ENCODE measurements around the gene RNF130. TPM values are rescaled to one million over a fixed set of nuclear protein-coding genes. Genes with fewer than 3 reads are reported as not detected.

The RNF130 gene
- total and polyA plus RNA-seq, 9 of the 15 experiments (the other 6 are each of a cell fraction or from before 2014, with no cell fraction given): 5.8 to 39.4 (median 27.1) TPM

- TF ChIP-seq AFF1 (IDR thresholded peaks at IDR 0.05; ENCODE audit: low read depth in 1 of 2, partially characterized antibody in 2 of 2) (peak in 1 of 2 experiments; percentile 89), THAP7 (CRISPR knock-in tag; IDR thresholded peaks at IDR 0.05) (0 out of 2 replicates have a peak, but pooled peaks have one; percentile 35), IFI16 (CRISPR knock-in tag; IDR thresholded peaks at IDR 0.05) (no peak), AFF4 (CRISPR knock-in tag; IDR thresholded peaks at IDR 0.05) (no peak), ATF7 (IDR thresholded peaks at IDR 0.05) (peak; percentile 82), ATF4 (CRISPR knock-in tag; IDR thresholded peaks at IDR 0.05) (peak; percentile 54), ZNF274 (IDR thresholded peaks at IDR 0.05; ENCODE audit: borderline replicate concordance, low read depth, low read length) (no peak; the same call in 1 of the 2 replicates), NCOA2 (IDR thresholded peaks at IDR 0.05; ENCODE audit: partially characterized antibody in 2 of 2) (peak in 1 of 2 experiments; percentile 48), PKNOX1 (IDR thresholded peaks at IDR 0.05) (peak; percentile 90), MBD1 (CRISPR knock-in tag; IDR thresholded peaks at IDR 0.05) (no peak), ZNF668 (CRISPR knock-in tag; IDR thresholded peaks at IDR 0.05) (no peak)
Observed at GRCh38 chr5:180093651-180094382, 22.3 kb upstream of the RNF130 start (continued).
